ENCODE measurements around the gene SUPT3H.
A peak's percentile ranks its signal among the peaks of the same experiment; 100 is the strongest.

SUPT3H gene

GRCh38 chr6:45377554-45378333 lies at the start of gene SUPT3H:
Gene SUPT3H, minus strand, starts transcription at chr6:45377934.
- peak; percentile 87 for DNase-seq

DNA sequence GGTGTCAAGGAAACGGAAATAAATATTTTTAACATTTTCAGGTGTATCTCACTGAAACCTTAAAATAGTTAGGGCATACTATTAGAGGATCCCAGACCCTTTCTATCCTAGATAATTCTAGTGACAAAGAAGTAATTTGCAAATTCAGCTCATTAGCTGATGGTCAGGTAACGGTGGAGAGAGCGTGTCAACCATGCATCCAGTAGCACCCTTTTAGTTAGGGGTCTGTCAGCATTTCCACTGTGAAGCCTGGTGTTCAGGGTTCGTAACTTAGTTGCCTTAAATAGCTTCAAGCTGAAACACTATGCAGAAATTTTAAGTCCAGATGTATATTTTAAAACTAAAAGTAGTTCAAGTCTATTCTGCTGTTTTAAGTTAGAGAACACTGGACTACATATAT lies 48.5 kb upstream of the SUPT3H start:
- no peak for DNase-seq

GRCh38 chr6:45424451-45424861 lies 46.7 kb upstream of the SUPT3H start:
- no peak for DNase-seq

GRCh38 chr6:45423824-45424450 lies 46.2 kb upstream of the SUPT3H start:
- DNase-seq, result no peak

- DNase-seq, result no peak
These were observed 45.5 kb upstream of the SUPT3H start for GRCh38 chr6:45423111-45423823.

GRCh38 chr6:45422503-45423110 lies 44.9 kb upstream of the SUPT3H start:
- no peak for DNase-seq

DNA sequence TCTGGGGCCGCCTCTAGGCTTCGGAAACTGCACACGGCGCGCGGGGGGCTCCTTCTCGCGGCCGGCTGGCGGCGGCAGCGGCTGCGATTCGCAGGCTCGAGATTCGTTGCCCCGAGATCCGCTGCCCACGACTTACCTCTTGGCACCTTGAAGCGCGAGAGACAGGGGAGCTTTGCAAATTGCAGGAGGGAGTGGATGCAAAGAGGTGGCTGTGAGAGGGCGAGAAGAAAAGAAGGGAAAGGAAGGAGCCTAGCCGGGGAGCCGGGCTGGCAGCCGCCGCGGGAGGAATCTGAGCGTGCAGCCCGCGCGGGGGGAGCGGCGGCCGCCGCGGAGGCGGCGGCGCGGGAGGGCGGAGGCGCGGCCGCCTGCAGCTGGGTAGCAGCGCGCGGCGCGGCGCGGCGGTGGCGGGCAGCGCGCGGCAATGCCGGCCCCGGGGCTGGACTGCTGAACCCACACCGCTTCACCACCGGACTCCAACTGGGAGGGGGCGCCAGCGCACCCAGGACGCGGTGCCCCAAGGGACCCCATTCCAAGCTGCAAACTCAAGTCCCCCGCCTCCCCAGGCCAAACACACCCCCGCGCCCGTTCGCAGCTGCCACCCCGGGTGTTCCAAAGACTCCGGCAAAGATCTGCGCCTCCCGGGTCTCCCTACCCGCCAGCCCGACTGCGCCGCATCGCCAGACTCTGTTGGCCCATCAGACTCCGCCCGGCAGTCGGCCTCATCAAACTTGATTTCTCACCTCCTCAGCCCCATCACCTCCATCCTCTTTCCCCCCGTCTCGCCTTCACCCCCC lies 44.2 kb upstream of the SUPT3H start:
- peak; percentile 26 for DNase-seq

DNA sequence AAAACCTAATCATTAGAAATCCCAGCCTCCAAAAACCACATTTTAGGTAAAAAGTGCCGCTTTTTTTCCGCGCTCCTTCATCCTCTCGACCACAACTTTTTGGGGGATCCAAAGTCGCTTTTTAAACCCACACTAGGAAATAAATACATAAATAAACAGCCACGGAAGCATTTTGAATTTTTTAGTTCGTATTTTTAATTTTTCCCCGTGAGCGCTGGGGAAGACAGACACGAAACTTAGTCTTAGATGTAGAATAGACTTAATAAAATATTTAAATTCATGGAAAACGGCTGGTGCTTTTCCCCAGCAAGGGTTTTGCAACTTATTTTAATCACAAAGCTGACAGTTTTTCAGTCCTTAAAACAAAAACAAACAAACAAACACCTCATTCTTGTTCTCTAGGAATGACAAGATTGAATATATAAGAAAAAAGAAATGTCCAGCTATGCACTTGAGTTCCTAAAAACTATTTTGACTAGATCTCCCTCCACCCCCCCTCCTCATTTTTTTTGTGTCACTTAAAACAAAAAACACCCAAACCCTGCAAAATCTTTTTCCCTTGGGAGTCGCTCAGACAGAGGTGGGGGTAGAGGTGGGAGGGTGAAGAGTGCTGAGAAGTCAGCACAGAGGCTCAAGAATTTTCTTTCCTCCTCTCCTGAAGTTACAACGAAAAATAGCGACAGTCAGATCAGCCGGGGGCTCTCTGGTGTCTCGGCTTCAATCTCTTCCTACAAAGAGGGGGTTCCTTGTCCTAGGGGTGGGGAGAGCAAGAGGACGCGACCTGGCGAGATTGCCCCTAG lies 43.4 kb upstream of the SUPT3H start:
- no peak for DNase-seq

GRCh38 chr6:45420083-45420908 lies 42.6 kb upstream of the SUPT3H start:
- DNase-seq, result no peak

DNA sequence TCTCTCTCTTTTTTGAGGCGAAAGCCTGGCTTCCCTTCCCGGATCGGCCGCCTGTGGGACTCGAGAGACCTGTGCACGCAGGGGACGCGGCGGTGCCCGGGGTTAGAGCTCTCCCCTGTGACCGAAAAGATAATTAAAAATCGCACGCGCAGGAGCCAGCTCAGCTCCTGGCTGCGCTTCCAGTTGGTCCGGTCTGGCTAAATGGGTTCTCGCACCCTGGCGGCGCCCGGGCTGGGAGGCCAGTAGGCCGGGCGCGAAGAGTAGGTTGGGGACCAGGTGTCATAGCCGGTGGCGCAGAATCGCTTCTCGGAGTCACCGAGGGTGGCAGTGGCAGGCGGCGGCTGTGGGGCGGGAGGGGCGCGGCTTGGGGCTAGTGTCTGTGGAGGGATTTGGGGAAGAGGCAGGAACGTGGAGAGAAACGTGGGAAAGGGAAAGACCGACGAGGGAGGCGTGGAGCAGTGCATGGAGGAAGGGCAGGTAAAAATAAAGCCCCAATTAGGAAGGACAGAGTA lies 41.9 kb upstream of the SUPT3H start:
- no peak for DNase-seq

- DNase-seq, result no peak
These were observed 39.7 kb upstream of the SUPT3H start for GRCh38 chr6:45417436-45417835.

DNA sequence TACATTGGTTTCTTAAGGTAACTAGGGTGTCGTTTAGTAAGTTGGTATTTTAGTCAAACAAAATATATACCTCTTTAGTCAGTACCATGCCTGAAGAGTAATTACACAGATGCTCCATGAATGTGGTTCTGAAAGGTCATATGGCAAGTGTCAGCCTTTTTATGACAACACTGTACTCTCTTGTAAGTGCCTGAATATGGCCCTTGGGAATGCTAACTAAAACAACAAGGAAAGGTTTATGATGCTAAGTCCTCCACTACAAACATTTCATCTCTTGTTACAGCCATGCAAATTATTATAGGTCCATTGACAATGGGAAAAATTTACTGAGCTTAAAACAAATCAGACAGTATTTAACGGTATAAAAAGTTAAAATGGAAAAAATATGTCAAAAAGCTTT lies 39.0 kb upstream of the SUPT3H start:
- no peak for DNase-seq

DNA sequence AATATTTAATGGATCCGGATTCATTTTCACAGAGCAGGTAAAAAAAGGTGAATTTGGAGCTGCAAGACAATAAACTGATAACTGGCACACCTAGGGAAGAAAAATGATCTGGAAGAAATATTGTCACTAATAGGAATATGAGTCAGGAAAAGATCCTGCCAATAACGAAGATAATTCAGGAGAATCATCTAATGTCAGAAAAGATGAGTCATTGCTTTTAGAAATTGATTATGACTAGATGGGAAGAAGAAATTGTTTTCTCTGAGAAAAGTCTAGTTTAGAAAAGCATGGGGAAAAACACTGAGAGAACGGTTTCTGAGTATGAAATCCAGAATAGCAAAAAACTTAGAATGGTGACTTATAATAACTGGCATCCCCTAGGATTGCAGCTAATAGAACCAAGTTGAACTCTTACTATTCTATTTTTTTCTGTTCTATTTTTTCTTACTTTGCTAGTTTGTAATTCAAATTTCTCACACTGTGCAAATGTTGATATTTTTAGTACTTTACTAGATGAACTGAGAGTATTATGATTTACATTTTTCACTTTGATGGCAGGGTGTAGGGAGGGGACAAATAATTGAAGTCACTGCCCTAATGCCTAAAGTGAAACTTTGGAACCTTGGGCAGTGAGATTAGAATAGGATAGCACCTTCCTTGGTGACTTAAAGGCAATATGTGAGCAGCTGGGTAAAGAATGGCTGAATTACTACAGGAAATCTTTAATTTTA lies 38.2 kb upstream of the SUPT3H start:
- DNase-seq, result no peak

GRCh38 chr6:45415315-45415714 lies 37.6 kb upstream of the SUPT3H start:
- no peak for DNase-seq

DNA sequence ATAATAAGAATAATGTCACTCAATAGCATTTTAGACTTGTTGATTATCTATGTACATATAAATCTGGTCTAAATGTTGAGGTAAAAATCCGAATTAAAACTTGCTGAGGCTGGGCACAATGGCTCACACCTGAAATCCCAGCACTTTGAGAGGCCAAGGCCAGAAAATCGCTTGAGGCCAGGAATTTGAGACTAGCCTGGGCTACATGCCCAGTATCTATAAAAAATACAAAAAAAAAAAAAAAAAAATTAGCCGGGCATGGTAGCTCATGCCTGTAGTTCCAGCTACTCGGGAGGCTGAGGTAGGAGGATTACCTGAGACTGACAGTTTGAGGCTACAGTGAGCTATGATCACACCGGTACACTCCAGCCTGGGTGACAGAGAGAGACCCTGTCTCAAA lies 34.2 kb upstream of the SUPT3H start:
- DNase-seq, result no peak

DNA sequence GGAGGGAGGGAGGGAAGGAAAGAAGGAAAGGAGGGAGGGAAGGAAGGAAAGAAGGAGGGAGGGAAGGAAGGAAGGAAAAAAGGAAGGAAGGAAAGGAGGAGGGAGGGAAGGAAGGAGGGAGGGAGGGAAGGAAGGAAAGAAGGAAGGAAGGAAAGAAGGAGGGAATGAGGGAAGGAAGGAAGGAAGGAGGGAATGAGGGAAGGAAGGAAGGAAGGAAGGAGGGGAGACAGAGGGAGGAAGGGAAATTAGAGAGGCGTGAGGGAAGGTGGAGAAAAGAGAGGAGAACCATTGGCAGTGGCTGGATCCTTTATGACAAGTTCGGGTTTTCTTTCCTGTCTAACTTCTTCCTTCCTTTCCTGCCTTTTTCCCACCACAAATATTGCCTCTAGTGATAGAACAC lies 22.3 kb upstream of the SUPT3H start:
- no peak for DNase-seq

- no peak for DNase-seq
These were observed 20.5 kb upstream of the SUPT3H start for GRCh38 chr6:45398075-45398813.

DNA sequence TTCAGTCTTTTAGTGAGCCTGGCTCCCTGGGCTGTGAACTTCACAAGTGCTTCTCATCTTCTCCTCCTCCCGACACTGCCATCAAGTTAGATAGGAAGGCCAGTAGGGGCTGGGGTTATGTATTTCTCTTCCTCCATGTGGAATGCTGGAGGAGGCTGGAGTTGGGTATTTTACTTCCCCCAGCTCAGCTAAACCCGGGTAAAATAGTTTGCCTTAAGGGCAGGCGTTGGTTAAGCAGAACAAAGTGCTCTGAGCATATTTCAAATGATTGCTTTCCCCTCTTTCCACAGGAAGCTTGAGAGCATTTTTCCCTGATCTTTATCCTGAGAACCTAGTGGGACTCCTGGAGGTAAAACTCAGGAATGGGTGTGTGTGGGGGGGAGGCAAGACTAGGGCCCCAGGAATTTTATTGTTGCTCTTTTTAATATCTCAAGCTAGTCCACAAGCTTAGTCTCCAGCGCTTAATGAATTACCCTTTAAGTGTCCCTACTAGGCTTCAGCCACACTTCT lies 16.9 kb upstream of the SUPT3H start:
- DNase-seq, result no peak

DNA sequence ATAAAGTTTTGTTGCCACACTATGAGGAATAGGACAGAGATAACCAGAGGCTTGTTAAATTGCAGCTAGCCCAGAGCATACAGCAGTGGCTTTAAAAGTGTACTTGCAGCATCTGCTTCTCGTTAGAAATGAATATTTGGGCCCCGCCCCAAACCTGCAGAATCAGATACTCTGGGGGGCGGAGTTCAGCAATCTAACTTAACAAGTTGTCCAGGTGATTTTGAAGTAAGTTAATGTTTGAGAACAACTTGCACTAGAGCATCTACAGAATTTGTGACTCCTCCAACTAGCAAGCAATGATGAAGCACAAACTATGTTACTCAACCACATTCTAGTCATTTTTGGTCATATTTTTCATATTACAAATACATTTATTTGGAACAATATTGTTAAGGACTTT lies 10.6 kb upstream of the SUPT3H start:
- DNase-seq, result no peak
